Calu3 (cell line): ENCODE data around the gene GPR146. TPM values are rescaled to one million over a fixed set of nuclear protein-coding genes. Genes with fewer than 3 reads are reported as not detected.

ENCODE experiments used
- BruUV-seq: library from RNA; stranded (reverse); fragments of 400-500 nt; replicated peaks from 2 replicates; lab custom pipeline; 2021; lab: Mats Ljungman, UMichigan
- CTCF ChIA-PET: fragments of 300-600 bp; sonication (Branson Sonifier 250); formaldehyde crosslinking; loops from one replicate; lab custom pipeline; 2022; ENCODE audit warnings: antibody characterized with exemption; lab: Charles Lee
- DNase-seq: peaks from one replicate; pipeline ENCODE4 v3.0.0; 2022
- H3K27ac Mint-ChIP-seq: one replicate; pipeline ENCODE4 v1.8.0; 2022; ENCODE audit warnings: mixed read lengths; ENCODE audit not compliant: unreplicated experiment
- H3K27me3 Mint-ChIP-seq: one replicate; pipeline ENCODE4 v1.8.0; 2022; ENCODE audit warnings: mixed read lengths; ENCODE audit not compliant: unreplicated experiment
- H3K36me3 Mint-ChIP-seq: one replicate; pipeline ENCODE4 v1.8.0; 2022; ENCODE audit warnings: mild to moderate bottlenecking, moderate library complexity, mixed read lengths; ENCODE audit not compliant: insufficient read depth, unreplicated experiment
- H3K4me1 Mint-ChIP-seq: one replicate; pipeline ENCODE4 v1.8.0; 2022; ENCODE audit warnings: mild to moderate bottlenecking, low read depth, mixed read lengths; ENCODE audit not compliant: unreplicated experiment
- H3K4me3 Mint-ChIP-seq: one replicate; pipeline ENCODE4 v1.8.0; 2022; ENCODE audit warnings: mild to moderate bottlenecking, low read depth, moderate library complexity, mixed read lengths; ENCODE audit not compliant: unreplicated experiment
- H3K9me3 Mint-ChIP-seq: one replicate; pipeline ENCODE4 v1.8.0; 2022; ENCODE audit warnings: low read depth, mixed read lengths; ENCODE audit not compliant: unreplicated experiment
- CTCF ChIP-seq: fragments of 200-600 bp; IDR thresholded peaks from one replicate; pipeline ENCODE4 v1.8.0; 2022; ENCODE audit warnings: antibody characterized with exemption; ENCODE audit not compliant: unreplicated experiment
- intact Hi-C: fragments of 100-400 bp; cut with micrococcal nuclease; formaldehyde crosslinking; loops from one replicate; pipeline ENCODE4 v1.10.0; 2022; ENCODE audit not compliant: unreplicated experiment
- total RNA-seq: library from RNA; stranded (reverse); gene quantifications from 2 replicates; pipeline ENCODE4 v1.2.3, GENCODE V29; 2022

Gene GPR146
- total RNA-seq, 1 experiment from 2014 or later, result 0.66 TPM

GRCh38 chr7:1029637-1030443 is 14.5 kb upstream of the GPR146 start:
- peak overlapping the region; percentile 95 for H3K4me3 Mint-ChIP-seq
- no peak for DNase-seq
- no peaks in the 10 kb centered on the region for H3K27me3 Mint-ChIP-seq
- BruUV-seq, result no TSS peak
- peak overlapping the region; percentile 82 for H3K27ac Mint-ChIP-seq
- peaks cover 15% of the 10 kb centered on the region for H3K4me1 Mint-ChIP-seq
- CTCF ChIA-PET, result interaction anchor here (0.5 kb wide), 1 partner anchor 31 kb away, joined by 5 read pairs; no protein-coding TSS in a partner anchor
- H3K9me3 Mint-ChIP-seq, result no peaks in the 10 kb centered on the region
- no peak for TF ChIP-seq CTCF
- intact Hi-C loops, result no loop called here
- peaks cover 59% of the 10 kb centered on the region for H3K36me3 Mint-ChIP-seq

DNA sequence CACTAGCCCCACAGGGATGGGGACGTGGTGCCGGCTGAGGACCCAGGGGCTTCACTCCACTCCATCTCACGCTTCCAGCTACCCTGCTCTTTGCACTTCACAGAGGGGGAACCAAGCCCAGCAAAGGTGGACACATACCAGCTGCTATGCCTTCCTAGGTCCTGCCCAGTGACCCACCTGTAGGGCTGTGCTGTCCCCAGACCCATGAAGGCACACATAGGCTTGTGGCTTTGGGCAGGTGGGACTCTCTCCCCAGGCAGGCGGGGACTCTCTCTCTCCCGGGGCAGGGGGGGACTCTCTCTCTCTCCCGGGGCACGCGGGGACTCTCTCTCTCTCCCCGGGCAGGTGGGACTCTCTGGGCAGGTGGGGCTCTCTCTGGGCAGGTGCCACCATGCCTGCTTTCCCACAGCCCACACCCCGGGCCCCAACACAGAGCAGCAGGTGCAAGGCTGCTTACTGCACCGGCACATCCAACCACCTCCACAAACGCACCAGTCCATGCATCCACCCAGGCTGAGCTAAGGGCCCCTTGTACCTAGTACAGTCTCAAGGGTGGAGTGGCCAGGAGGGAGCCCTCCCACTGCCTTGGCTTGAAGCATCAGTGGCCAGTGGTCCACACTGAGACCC is 13.8 kb upstream of the GPR146 start:
- intact Hi-C loops, result no loop called here

DNA sequence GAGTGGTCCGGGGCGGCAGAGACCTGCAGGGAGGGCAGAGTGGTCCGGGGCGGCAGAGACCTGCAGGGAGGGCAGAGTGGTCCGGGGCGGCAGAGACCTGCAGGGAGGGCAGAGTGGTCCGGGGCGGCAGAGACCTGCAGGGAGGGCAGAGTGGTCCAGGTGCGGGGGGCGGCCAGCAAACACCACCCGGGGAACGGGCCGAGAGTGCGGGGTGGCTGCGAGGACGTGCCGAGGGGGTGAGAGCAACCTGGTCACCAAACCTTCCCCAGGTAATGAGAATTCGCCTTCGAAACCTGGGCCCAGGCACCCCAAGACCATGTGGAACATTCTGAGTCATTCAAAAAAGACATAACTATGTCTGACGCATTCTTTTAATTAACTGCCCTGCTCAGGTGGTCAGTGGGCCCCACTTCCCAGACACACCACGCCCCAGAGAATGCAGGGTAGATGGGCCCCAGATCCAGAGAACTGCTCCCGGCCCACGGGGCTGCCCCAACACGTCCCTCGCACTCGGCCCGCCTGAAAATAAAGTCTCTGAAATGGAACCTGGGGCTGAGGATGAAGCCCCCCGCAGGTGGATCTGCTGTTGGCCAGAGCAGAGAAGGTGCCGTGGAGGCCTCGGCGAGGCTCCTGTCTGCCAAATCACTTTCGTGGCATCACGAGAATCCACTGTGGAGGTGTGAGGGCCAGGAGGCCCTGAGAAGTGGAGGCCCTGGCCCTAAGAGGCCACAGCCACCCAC is 12.5 kb upstream of the GPR146 start:
- no peak for TF ChIP-seq CTCF
- H3K4me3 Mint-ChIP-seq, result no peak overlapping the region
- intact Hi-C loops, result no loop called here
- H3K4me1 Mint-ChIP-seq, result peaks cover 9% of the 10 kb centered on the region
- no peaks in the 10 kb centered on the region for H3K9me3 Mint-ChIP-seq
- no peak overlapping the region for H3K27ac Mint-ChIP-seq
- CTCF ChIA-PET, result no interaction called here
- no peaks in the 10 kb centered on the region for H3K27me3 Mint-ChIP-seq
- BruUV-seq, result no TSS peak
- DNase-seq, result no peak
- peaks cover 45% of the 10 kb centered on the region for H3K36me3 Mint-ChIP-seq

More for the DNA sequence above, 13.8 kb upstream of the GPR146 start:
- no peak for TF ChIP-seq CTCF
- peaks cover 52% of the 10 kb centered on the region for H3K36me3 Mint-ChIP-seq
- CTCF ChIA-PET, result no interaction called here
- peak overlapping the region; percentile 82 for H3K27ac Mint-ChIP-seq
- no peaks in the 10 kb centered on the region for H3K27me3 Mint-ChIP-seq
- H3K4me1 Mint-ChIP-seq, result peaks cover 15% of the 10 kb centered on the region
- BruUV-seq, result no TSS peak
- H3K9me3 Mint-ChIP-seq, result no peaks in the 10 kb centered on the region
- DNase-seq, result no peak
- peak overlapping the region; percentile 95 for H3K4me3 Mint-ChIP-seq

GRCh38 chr7:1032536-1033181 is 11.7 kb upstream of the GPR146 start:
- intact Hi-C loops, result no loop called here
- Mint-ChIP-seq H3K36me3 (peaks cover 38% of the 10 kb centered on the region), H3K27ac (no peak overlapping the region), H3K27me3 (no peaks in the 10 kb centered on the region), H3K4me1 (peaks cover 1% of the 10 kb centered on the region), H3K4me3 (no peak overlapping the region), H3K9me3 (no peaks in the 10 kb centered on the region)
- CTCF ChIA-PET, result no interaction called here
- DNase-seq, result no peak
- no TSS peak for BruUV-seq
- no peak for TF ChIP-seq CTCF
